ENCODE results near the gene KAT6B.

The KAT6B gene

GRCh38 chr10:75068523-75068922 lies 242.1 kb downstream of the KAT6B start:
- DNase-seq (ENCODE audit: low read depth): no peak

GRCh38 chr10:75070476-75070875 lies 244.1 kb downstream of the KAT6B start:
- DNase-seq (ENCODE audit: low read depth): no peak

- no peak for DNase-seq (ENCODE audit: low read depth)
Observed at GRCh38 chr10:75070961-75071428, 244.6 kb downstream of the KAT6B start.

- no peak for DNase-seq (ENCODE audit: low read depth)
Observed at GRCh38 chr10:75071756-75072155, 245.4 kb downstream of the KAT6B start.

GRCh38 chr10:75072727-75073126 lies 246.3 kb downstream of the KAT6B start:
- no peak for DNase-seq (ENCODE audit: low read depth)

GRCh38 chr10:75073442-75073841 lies 247.0 kb downstream of the KAT6B start:
- no peak for DNase-seq (ENCODE audit: low read depth)

GRCh38 chr10:75074711-75075445 lies 248.5 kb downstream of the KAT6B start:
- no peak for DNase-seq (ENCODE audit: low read depth)

GRCh38 chr10:75076348-75076747 lies 249.9 kb downstream of the KAT6B start:
- DNase-seq (ENCODE audit: low read depth): no peak

- no peak for DNase-seq (ENCODE audit: low read depth)
Observed at GRCh38 chr10:75079436-75080083, 253.2 kb downstream of the KAT6B start.

GRCh38 chr10:75080554-75080953 lies 254.2 kb downstream of the KAT6B start:
- no peak for DNase-seq (ENCODE audit: low read depth)

GRCh38 chr10:75081379-75081778 lies 255.0 kb downstream of the KAT6B start:
- no peak for DNase-seq (ENCODE audit: low read depth)

Measured in HS-5 (cell line).